Measurements from ENCODE around the gene HLA-DMB. TPM values are rescaled to one million over a fixed set of nuclear protein-coding genes. Genes with fewer than 3 reads are reported as not detected.

HLA-DMB gene
- polyA plus RNA-seq, 1 of the 3 experiments (the other 2 are of a cell fraction), result not detected

- no peak for TF ChIP-seq MXI1 (IDR thresholded peaks at IDR 0.05; ENCODE audit: low read depth, low read length)
- TF ChIP-seq RXRA (IDR thresholded peaks at IDR 0.05; ENCODE audit: borderline replicate concordance, low read depth), result no peak
- TF ChIP-seq TCF12 (IDR thresholded peaks at IDR 0.05), result no peak
- no peak for TF ChIP-seq FOXM1 (IDR thresholded peaks at IDR 0.05; ENCODE audit: low read depth)
Measured at GRCh38 chr6:32931211-32931610, 9.6 kb downstream of the HLA-DMB start (continued).

GRCh38 chr6:32922083-32922482 lies 18.7 kb downstream of the HLA-DMB start:
- Histone ChIP-seq H3F3A (replicated peaks; ENCODE audit: insufficient read depth) (no peaks in the 10 kb centered on the region), H3K79me2 (ENCODE audit: insufficient read depth) (no peaks in the 10 kb centered on the region), H3K4me3 (ENCODE audit: low read depth in 2 of 2, low read length in 1 of 2) (no peak overlapping the region), H3K36me3 (replicated peaks in 1 of 2; ENCODE audit: control insufficient read depth in 1 of 2, insufficient read depth in 2 of 2, low read length in 1 of 2) (no peaks in the 10 kb centered on the region), H4K20me1 (ENCODE audit: insufficient read depth) (no peaks in the 10 kb centered on the region), H3K9me2 (no peaks in the 10 kb centered on the region), H3K4me1 (ENCODE audit: control insufficient read depth in 1 of 2, insufficient read depth in 2 of 2, low read depth in 1 of 2, low read length in 1 of 2) (no peaks in the 10 kb centered on the region), H2AFZ (ENCODE audit: low read depth) (no peak overlapping the region), H3K27me3 (ENCODE audit: insufficient read depth) (peaks cover 26% of the 10 kb centered on the region; the same call in 1 of the 2 replicates), H3K27ac (ENCODE audit: low read depth in 2 of 2, low read length in 1 of 2) (no peak overlapping the region), H3K9ac (no peak overlapping the region), H3K4me2 (no peak overlapping the region), H3K9me3 (no peaks in the 10 kb centered on the region)
- DNase-seq, result no peak
- ChIA-PET POLR2A (no interaction called here), CTCF (interaction anchor here (1.2 to 7.3 kb wide), 5 partner anchors 11 to 63 kb away, joined by 3 to 60 read pairs (median 5); partner anchors contain the start of gene BRD2)
- TF ChIP-seq ZBTB33 (IDR thresholded peaks at IDR 0.05; ENCODE audit: borderline replicate concordance, low read depth), result no peak
- no peak for TF ChIP-seq YY1 (IDR thresholded peaks at IDR 0.05; ENCODE audit: low read depth)
- TF ChIP-seq RCOR1 (IDR thresholded peaks at IDR 0.05; ENCODE audit: low read length), result no peak
- WGBS (ENCODE audit: low lambda C conversion rate), result 16% methylated on average over 2 of the region's 2 CpGs

GRCh38 chr6:32920715-32921114 lies 20.1 kb downstream of the HLA-DMB start:
- Histone ChIP-seq H3K27ac (ENCODE audit: low read depth in 2 of 2, low read length in 1 of 2) (no peak overlapping the region), H3K4me1 (ENCODE audit: control insufficient read depth in 1 of 2, insufficient read depth in 2 of 2, low read depth in 1 of 2, low read length in 1 of 2) (no peaks in the 10 kb centered on the region), H2AFZ (ENCODE audit: low read depth) (no peak overlapping the region), H3K4me2 (no peak overlapping the region), H3K9ac (no peak overlapping the region), H3K27me3 (ENCODE audit: insufficient read depth) (peaks cover 26% of the 10 kb centered on the region; the same call in 1 of the 2 replicates), H3K36me3 (replicated peaks in 1 of 2; ENCODE audit: control insufficient read depth in 1 of 2, insufficient read depth in 2 of 2, low read length in 1 of 2) (no peaks in the 10 kb centered on the region), H3K4me3 (ENCODE audit: low read depth in 2 of 2, low read length in 1 of 2) (no peak overlapping the region), H3K79me2 (ENCODE audit: insufficient read depth) (no peaks in the 10 kb centered on the region), H3F3A (replicated peaks; ENCODE audit: insufficient read depth) (no peaks in the 10 kb centered on the region), H3K9me3 (no peaks in the 10 kb centered on the region), H3K9me2 (no peaks in the 10 kb centered on the region), H4K20me1 (ENCODE audit: insufficient read depth) (no peaks in the 10 kb centered on the region)
- no peak for DNase-seq
- CTCF ChIA-PET, result interaction anchor here (1.0 to 7.3 kb wide), 5 partner anchors 10 to 64 kb away, joined by 4 to 60 read pairs (median 5); partner anchors contain the start of gene HLA-DMA
- POLR2A ChIA-PET, result no interaction called here
- no peak for TF ChIP-seq NFIC (IDR thresholded peaks at IDR 0.05; ENCODE audit: borderline replicate concordance)
- no peak for TF ChIP-seq MXI1 (IDR thresholded peaks at IDR 0.05; ENCODE audit: low read depth, low read length)
- TF ChIP-seq EZH2phosphoT487 (IDR thresholded peaks at IDR 0.05; ENCODE audit: borderline replicate concordance, low read depth), result no peak
- 2% methylated on average over 2 of the region's 2 CpGs for WGBS (ENCODE audit: low lambda C conversion rate)

All from SK-N-SH (cell line).